Stimulated activated CD4-positive, alpha-beta T cell treated with anti-CD3 and anti-CD28 coated beads, Interleukin-4, amount 100 ng/mL, for 1 hour (primary cell): ENCODE results near the gene CCDC24.

Experiments
- DNase-seq: peaks from one replicate; pipeline ENCODE4 v3.0.0-alpha.2; 2020

Gene CCDC24

DNA sequence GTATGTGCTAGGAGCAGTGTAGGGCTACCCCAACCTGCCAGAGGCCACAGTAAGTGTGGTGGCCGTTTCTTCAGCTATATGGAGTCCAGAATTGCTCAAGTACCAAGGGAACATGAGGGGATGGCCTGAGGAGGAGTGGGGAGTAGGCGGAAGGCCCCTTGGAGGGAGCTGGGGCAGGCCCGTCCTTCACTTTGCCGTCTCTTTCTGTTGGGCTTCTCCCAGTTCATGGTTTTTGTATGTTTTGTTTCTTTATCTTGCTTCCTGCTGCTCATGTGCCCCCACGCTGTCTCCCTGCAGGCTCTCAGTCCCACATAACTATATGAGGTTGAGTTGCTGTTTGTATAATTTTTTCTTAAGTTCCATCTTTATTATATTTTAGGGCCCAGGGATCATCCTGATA lies 27.5 kb upstream of the CCDC24 start:
- DNase-seq: no peak

DNA sequence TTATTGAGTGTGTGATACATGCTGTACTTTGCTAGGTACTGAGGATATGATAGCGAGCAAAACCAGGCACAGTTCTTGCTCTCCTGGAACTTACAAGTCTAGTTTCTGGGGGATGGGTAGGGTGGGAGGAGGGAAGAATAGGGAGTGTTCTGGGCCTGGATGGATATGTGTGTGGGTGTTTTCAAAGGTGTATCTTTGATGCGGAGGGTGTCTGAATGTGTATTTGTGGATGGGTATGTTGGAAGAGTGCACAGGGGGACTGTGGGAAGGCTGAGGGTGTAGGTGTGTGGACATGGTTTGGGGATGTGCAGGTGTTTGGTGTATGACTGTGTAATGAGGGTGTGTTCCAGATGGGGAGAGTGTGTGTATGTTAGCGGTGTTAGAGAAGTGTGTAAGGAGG lies 26.1 kb upstream of the CCDC24 start:
- no peak for DNase-seq

DNA sequence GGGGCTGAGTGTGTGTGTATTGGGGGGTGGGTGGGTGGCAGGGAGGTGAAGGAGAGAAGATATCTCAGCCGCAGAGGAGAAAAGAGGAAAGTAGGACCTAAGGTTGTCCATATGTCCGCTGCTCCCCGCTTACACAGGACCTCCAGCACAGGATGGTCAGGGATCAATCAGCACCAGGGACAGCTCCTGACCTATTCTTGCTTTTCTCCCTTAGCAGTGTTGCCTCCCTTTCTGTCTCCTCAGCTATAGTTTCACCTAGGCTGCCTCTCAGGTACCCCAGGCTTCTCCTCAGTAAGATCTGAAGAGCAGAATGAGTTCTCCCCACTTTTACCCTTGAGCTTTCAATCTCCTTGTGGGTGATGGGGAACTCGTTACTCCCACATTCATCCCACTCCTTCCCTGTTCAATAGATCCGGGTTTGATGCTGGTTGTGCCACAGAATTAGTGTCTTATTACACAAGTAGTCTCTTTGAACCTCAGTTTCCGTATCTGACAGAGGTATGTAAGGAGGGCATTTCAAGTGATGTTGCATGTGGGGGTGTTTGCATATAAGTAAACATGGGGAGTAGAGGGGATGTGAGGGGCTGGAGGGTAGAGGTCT lies 23.0 kb upstream of the CCDC24 start:
- DNase-seq: no peak

DNA sequence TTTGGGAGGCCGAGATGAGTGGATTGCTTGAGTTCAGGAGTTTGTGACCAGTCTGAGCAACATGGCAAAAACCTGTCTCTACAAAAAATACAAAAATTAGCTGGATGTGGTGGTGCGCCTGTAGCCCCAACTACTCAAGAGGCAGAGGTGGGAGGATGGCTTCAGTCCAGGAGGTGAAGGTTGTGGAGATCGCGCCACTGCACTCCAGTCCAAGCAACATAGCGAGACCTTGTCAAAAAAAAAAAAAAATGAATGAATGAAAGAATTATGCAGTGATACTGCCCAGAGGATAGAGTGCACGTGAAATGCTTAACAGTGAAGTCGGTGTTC lies 22.0 kb upstream of the CCDC24 start:
- DNase-seq: no peak

DNA sequence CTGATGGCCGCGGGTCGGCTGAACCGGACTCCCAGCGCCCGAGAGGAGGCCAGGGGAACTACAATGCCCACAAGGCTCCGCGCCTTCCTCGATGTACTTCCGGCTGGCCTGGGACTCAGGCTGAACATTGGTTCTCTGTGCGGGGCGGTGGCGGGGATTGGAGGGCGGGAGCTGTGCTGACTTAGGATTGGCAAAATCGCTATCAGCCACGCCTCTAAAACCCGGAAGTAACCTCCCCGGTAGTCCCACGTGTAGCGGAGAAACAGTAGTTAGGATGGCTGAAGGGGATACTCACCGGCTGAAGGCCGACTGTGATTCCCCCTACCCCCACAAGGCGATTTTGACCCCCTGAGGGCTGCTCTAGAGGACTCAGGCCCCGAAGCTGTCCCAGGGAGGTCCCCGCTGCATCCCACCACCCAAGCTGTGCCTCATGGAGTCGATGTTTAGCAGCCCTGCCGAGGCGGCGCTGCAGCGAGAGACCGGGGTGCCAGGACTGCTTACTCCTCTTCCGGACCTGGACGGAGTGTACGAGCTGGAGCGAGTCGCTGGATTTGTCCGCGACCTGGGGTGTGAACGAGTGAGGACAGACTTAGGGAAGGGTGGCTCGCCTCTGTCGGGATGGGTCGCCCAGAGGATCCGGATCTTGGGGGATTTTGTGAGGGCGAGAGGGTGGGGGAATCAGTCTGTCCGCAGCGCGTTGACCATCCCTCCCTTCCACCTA lies 21.5 kb upstream of the CCDC24 start, which contains the start of gene DPH2:
Gene DPH2, plus strand, starts transcription at position 265 of the 721 bp plus-strand sequence. Its CDS starts 166 bp downstream, at position 431.
- peak; percentile 95 for DNase-seq

DNA sequence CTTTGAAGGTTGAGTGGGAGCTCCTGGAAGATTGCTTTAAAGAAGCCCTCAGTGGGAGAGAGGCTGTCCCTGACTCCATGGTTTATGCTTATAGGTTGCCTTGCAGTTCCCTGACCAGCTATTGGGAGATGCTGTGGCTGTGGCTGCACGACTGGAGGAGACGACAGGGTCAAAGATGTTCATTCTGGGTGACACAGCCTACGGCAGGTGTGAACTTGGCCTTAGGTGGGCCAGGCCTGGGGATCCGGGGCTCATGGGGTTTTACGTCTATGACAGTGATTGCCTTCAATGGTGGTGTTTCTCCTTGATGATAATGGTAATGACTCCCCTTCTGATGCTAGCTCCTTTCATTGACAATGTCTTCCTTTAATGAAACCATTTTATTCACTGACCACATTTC lies 20.9 kb upstream of the CCDC24 start:
- DNase-seq: no peak

DNA sequence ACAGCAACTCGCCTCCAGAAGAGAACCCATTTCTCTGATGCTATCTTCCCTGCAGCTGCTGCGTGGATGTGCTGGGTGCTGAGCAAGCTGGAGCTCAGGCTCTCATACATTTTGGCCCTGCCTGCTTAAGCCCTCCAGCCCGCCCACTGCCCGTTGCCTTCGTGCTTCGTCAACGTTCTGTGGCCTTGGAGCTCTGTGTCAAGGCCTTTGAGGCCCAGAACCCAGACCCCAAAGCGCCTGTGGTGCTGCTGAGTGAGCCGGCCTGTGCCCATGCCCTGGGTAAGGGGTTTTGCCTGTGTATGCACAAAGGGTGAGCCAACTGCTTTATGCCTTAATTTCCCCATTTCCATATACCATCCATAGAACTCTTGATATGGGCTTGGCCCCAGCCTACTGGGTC lies 20.5 kb upstream of the CCDC24 start:
- no peak for DNase-seq

DNA sequence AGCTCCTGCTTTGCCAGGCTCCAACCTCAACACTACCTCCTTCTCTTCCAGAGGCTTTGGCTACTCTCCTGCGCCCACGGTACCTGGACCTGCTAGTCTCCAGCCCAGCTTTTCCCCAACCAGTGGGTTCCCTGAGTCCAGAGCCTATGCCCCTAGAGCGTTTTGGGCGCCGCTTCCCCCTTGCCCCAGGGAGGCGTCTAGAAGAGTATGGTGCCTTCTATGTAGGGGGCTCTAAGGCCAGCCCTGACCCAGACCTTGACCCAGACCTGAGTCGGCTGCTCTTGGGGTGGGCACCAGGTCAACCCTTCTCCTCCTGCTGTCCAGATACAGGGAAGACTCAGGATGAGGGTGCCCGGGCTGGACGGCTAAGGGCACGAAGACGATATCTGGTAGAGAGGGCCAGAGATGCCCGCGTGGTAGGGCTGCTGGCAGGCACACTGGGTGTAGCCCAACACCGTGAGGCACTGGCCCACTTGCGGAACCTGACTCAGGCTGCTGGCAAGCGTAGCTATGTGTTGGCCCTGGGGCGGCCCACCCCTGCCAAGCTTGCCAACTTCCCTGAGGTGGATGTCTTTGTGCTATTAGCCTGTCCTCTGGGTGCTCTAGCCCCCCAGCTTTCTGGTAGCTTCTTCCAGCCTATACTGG lies 19.9 kb upstream of the CCDC24 start:
- no peak for DNase-seq

DNA sequence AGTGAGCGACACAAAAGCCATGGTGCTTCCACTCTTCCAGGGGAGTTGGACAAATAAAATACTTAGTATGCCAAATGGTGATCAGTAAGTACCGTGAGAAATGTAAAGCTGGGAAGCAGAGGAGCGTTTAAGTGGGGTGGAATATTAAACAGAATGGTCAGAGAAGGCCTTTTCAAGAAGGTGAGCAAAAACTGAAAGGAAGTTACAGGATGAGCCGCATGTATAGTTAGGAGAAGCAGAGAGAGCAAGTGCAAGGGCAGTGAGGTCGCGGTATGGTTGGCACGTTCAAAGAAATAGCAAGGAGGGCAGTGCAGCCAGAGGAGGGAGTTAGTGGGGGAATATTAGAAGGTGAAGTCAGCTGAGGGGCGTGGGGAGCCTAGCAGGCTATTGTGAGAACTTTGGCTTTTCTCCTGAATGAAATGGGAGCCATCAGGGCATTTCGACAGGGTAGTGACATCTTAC lies 17.4 kb upstream of the CCDC24 start:
- no peak for DNase-seq

DNA sequence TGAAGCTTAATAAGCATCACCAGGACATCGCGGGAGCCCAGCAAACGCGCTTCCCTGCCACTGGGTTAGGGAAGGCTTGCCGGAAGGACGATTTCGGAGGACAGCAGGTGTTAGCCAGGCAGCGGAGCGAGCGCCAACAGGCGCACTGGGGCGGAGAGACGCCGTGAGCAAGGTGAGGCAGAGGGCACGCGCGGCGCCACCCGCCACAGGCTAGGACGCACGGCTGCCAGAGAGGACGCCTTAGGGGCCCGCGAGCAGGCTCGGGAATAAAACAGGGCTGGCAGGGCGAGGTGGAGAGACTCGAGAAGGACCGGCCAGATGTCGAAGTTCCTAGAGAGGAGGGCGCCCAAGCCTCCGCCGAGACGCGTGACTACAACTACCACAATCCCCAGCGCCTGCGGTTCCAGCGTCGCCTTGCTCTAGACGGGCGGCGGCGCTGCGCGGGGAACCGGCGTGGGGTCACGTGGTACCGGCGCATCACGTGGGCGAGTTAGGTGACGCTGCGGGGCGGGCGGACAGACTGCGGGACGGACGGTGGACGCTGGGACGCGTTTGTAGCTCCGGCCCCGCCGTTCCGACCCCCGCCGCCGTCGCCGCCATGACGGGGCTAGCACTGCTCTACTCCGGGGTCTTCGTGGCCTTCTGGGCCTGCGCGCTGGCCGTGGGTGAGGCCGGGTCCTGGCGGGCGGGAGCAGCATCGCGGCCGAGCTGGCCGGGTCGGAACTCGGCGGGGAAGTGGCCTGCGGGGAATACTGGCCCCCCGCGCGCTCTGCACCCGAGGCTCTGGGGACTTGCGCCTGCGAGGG lies 16.8 kb upstream of the CCDC24 start, which contains the start of gene ATP6V0B:
Gene ATP6V0B, plus strand, starts transcription at position 518 of the 806 bp plus-strand sequence. Its CDS starts 81 bp downstream, at position 599.
- DNase-seq: peak; percentile 98

DNA sequence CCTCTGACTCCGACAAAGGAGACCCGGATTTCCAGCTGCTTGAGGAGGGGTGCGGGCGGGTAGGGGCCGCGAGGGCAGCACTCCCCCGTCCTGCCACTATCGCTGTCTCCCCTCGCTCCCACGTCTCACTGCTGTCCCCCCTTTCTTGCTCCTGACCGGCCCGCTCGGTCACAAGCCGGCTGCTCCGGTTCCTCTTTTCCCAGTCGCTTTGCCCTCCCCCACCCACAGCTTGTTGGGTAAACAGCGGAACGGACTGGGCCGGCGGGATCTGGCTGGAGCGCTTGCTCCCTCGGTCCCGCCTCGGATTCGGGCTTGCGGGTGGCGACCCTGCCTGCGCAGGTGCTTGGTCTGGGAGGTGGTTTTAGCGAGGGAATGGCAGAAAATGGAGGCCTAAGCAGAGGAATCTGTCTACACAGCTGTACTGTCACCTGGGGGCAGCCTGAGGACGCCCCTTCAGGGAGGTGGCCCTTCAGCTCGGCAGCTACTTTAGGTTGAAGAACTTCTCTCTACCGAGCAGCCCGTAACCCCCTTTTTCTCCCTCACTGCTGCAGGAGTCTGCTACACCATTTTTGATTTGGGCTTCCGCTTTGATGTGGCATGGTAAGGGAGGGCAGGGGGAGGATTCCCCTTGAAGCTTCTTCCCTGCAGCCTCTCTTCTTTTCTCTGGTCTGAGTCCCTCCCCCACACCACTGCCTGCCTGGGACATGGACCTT lies 16.0 kb upstream of the CCDC24 start:
- DNase-seq: peak; percentile 24

DNA sequence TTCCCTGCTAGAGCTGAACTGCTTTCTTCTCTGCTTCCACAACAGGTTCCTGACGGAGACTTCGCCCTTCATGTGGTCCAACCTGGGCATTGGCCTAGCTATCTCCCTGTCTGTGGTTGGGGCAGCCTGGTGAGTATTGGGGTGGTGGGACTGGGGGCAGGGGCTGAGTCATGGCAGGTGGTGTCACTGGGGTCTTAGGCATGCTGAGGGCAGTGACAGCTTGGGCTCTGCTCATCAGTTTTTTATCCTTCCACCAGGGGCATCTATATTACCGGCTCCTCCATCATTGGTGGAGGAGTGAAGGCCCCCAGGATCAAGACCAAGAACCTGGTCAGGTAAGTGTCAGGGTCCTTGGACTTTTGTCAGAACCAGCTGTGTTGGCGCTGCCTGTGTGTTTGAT lies 15.4 kb upstream of the CCDC24 start:
- no peak for DNase-seq

DNA sequence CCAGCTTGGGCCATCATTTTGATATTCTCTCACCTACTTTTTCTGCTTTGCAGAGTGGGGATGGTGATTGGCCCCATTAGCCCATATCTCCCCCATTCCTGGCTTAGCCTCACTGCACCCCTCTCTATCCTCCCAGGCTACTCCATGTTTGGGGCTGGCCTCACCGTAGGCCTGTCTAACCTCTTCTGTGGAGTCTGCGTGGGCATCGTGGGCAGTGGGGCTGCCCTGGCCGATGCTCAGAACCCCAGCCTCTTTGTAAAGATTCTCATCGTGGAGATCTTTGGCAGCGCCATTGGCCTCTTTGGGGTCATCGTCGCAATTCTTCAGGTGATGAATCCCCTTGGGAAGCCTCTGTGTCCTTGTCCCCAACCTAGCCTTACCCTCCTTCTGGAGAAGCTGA lies 14.5 kb upstream of the CCDC24 start:
- no peak for DNase-seq

DNA sequence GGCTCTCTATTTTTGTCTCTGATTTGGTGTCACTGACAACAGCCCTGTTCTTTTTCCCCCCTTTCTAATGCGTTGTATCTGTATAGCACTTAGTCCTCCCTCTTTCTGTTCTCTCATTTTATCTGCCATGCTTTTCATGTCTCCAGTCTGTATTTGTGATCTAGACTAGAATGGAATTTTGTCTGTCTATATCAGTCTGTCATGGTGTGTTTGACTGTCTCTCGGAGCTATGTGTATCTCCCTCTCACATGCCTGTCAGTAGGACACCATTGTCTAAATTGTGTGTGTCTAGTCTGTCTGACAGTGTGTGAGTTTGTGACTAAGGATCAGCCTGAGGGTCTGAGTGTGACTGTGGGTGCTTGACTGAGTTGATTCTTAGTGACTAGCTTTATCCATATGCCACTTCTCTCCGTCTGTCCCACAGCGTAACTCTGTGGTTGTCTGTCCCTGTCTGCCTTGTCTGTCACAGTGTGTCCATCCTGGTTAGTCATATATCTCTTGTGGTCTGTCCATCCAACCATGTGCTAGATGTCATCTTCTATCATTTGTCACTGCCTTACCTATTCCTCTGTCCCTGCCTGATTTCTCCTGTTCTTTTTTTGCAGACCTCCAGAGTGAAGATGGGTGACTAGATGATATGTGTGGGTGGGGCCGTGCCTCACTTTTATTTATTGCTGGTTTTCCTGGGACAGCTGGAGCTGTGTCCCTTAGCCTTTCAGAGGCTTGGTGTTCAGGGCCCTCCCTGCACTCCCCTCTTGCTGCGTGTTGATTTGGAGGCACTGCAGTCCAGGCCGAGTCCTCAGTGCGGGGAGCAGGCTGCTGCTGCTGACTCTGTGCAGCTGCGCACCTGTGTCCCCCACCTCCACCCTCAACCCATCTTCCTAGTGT lies 13.8 kb upstream of the CCDC24 start:
- no peak for DNase-seq

DNA sequence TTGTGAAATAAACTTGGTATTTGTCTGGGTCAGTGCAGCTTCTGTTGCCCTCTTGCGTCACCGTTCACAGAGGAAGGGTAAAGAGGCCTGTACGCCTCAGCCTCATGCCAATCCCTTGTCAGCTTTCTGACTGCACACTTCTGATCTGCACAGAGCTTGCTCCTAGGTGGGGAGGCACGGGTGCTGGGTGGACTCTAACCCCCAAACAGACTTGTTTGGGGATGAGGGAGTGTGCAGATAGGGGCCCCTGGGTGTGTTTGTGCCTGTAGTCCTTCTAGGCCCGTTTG lies 13.2 kb upstream of the CCDC24 start:
- no peak for DNase-seq

DNA sequence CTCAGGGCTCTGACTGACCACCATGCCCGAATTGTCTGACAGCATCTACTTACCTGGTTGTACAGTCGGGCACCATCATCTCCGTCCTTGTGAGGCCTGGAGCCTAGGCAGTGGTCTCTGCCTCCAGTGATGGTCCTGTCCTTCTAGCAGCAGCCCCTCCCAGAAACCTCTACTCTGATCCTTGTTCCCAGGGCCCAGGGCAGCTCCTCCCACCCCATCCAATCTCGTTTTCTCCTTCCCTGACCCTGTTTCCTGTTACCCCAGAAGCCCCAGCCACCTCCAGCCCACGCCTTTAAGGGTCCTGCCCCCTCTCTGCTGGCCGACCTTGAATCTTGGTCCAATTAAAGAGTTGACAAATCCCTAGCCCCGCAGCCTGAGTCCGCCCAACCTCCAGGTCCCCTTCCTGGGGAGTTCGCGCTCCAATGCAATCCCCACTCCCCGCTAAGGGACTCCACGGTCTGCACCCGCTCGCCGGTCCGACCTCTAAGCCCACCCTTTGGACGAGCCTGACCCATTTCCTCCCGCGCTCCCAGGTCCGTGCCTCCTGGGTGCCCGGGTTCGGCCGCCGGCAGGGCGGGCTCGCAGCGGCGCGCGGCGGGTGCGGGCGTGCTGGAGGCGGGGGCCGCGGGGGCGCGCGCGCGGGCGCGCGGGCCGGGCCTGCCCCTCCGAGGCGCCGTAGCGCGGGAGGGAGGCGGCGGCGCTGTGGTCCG lies 12.7 kb upstream of the CCDC24 start, which contains the start of gene B4GALT2:
Gene B4GALT2, plus strand, starts transcription at position 660 of the 710 bp plus-strand sequence. CDS start 1,951 bp downstream, outside the sequence.
- DNase-seq: peak; percentile 50

DNA sequence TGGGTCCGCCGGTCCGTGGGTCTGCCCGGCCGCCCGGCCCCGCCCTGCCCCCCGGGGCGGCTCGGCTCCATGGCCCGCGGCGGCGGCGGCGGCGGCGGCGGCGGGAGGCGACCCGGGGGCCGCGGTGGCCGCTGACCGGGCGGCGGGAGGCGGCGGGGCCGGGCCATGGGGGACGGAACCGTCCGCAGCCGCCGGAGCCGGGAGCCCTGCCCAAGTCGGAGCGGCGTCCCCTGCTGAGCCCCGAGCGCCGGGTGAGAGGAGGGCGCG lies 12.2 kb upstream of the CCDC24 start:
- DNase-seq: no peak

DNA sequence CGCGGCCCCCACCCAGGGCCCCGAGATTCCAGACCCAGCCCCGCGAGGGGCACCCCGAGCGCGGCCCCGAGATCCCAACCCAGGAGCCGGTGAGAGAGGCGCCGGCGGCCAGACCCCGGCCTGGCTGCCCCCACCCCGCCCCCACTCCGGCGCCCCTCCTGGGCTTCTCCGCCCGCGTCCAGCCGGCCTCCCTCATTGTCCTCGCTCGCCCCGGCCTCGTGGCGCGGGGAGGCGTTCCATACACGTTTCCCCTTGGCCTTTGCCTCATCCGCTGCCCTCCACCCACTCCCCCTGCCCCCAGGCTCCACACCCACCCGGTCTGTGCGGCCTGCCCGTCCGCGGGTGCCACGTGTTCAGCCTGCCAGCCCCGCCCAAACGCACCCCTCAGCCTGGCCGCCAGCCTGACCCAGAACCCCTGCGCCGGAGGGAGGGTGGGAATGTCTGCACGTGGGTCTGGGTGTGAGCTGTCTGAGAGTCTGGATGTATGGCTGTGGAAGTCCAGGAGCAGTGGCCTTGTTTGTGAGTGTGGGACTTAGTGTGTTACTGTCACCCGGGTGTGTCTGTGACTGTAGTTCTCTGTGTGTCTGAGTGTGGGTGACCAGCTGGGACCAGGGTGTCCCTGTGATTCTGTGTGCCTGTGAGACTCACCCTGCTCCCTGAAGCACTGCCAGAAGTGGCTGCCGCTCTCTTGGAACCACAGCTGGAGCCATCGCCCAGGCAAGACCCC lies 11.7 kb upstream of the CCDC24 start:
- peak; percentile 34 for DNase-seq

DNA sequence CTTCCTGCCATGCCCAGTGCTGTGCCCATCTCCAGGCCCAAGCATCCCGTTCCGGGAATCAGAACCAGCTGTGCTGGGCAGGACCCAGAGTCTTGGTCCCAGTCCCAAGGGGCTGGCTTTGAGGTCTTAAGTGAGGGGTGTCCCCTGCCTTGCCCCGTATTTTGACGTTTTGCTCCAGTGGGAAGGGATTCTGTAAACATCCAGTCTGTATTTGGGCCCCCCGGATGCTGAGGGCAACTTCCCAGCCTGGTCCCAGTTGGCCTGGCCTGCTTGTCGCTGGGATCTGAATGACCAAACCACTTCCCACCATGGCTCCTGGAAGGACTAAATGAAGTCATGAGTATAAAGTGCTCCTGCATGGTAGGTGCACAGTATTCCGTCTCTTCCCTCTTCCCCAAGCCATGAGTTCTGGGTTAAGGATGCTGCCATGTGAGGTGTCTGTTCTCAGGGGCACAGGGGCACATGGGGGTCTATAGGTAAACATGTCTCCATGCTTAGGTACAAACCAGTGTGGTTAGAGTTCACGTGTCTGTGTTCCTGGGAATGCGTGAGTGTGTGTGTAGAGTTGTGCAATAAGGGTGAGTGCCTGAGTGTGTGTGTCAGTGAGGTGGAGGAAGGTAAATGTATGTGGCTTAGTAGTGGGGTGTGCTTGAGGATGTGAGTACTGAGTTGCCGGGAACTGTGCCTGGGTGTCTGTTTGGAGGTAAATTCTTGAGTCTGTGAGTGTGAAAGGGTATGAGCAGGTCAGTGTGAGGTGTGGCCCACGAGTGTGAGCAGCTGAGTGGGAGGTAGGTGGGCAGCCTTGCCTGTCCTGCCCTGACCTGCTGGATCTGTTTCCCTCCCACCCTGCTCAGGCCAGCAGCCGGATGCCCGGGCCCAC lies 10.9 kb upstream of the CCDC24 start:
- no peak for DNase-seq

DNA sequence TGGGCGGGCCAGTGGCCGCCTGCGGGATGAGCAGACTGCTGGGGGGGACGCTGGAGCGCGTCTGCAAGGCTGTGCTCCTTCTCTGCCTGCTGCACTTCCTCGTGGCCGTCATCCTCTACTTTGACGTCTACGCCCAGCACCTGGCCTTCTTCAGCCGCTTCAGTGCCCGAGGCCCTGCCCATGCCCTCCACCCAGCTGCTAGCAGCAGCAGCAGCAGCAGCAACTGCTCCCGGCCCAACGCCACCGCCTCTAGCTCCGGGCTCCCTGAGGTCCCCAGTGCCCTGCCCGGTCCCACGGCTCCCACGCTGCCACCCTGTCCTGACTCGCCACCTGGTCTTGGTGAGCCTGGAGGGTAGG lies 10.3 kb upstream of the CCDC24 start:
- no peak for DNase-seq
